ENCODE measurements around the gene PRPF4.
A peak's percentile ranks its signal among the peaks of the same experiment; 100 is the strongest.
"Not testable (repeated sequence)": the region's sequence is repeated elsewhere in the genome, so short reads cannot be mapped to it uniquely, and the experiment has no call there.

Gene PRPF4

DNA sequence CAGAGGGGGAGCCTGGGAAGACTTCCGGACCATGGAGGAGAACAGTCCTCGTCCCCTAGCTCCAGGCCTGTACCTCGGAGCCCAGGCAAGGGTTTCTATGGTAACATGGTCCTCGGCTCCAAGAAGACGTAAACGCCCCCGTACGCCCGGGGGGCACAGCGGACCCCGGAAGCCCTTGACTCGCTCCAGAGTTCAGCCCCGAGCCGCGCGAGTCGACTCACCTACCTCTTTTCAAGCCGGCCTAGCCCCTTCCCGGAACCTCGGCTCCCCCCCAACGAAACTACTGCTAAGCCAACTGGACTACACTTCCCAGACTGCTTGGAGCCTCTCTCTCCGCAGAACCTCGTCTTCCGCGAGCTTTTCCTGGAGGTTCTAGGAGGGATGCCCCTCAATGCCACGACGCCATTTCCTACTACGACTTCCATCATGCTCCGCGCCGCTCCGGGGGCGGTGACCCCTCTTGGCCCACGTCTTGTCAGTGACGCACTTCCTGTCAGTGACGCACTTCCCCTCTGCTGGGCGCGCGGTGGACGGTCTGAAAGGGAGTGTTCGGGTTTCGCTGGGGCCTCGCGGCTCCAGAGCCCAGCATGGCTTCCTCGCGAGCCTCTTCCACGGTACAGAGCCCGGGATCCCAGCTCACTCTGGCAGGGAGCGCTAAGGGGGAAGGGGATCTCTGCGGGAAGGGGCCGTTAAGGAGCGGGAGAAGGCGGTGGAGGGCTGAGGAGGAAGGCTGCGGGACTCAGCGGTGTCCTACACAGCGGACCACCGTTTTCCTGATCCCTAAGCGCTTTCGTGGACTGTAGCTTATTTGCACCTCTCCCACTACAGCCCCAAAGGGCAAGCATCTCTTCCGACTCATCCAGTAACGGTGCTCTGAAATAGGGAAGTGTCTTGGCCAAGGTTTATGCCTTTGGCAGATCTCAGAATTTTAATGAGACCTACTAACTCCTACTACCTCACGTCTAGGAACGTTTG lies at the start of gene PRPF4, which contains the start of gene CDC26:
Gene PRPF4 (plus strand): TSS at position 502 of the 975 bp plus-strand sequence. CDS start 86 bp downstream, at position 588.
Gene CDC26 (minus strand): TSS at position 416 of the 975 bp plus-strand sequence. CDS start 3,065 bp downstream, outside the sequence.
- peak; percentile 99 for DNase-seq (ENCODE audit: low read depth)

DNA sequence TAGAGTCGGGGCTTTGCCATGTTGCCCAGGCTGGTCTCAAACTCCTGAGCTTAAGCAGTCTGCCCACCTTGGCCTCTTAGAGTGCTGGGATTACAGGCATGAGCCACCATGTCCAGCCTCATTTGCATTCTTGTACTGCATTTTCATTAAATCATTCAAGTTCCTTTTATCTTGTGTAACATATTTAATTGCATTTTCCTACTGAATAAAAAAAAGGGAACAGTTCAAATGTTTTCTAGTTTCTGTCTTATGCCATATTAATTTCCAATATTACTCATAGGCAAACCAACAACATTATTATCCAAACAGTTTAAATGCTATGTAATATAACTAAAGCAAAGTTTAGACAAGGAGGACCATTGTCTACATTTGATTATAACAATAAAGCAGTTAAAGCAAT lies 48.0 kb upstream of the PRPF4 start:
- DNase-seq (ENCODE audit: low read depth): no peak

DNA sequence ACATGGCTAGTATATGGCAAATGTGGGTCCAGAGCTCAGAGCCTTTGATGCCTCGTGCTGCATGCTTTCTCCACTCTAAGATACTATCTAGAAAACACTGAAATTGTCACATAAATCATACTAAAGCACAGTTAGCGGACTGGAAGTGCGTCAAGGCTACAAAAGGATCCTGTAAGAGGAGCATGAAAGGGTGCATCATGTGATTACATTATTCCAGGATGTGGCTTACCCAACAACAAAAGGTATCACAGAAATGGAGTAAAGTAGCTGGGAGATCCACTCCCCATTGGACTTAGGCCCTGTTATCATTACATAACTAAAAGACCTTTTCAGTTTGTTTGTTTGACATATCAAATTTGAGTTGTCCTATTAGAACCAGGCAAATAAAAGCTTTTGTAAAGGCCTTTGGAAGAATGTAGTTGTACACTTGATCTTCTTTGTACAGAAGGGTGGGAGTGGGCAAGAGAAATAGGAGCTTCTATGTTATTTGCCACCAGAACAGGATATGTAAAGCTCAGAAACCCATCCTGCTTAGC lies 47.3 kb upstream of the PRPF4 start:
- DNase-seq (ENCODE audit: low read depth): no peak

DNA sequence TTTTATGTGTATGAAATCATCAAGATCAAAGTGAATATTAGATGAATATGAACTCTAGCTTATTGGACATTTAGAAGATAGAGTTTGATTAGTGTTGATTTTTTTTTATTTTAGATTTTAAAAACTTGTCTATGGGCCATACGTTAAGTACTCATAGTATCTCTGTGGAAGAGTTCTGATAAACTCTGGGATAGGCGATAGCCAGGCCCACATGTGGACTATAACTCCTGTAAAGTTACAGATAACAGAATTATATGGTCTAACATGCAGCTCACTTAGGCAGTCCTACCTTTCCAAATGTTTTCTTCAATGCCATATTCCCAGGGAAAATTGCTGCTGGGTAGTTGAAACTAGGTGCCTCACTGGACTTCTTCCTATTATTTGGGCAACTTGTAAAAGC lies 43.8 kb upstream of the PRPF4 start:
- no peak for DNase-seq (ENCODE audit: low read depth)

DNA sequence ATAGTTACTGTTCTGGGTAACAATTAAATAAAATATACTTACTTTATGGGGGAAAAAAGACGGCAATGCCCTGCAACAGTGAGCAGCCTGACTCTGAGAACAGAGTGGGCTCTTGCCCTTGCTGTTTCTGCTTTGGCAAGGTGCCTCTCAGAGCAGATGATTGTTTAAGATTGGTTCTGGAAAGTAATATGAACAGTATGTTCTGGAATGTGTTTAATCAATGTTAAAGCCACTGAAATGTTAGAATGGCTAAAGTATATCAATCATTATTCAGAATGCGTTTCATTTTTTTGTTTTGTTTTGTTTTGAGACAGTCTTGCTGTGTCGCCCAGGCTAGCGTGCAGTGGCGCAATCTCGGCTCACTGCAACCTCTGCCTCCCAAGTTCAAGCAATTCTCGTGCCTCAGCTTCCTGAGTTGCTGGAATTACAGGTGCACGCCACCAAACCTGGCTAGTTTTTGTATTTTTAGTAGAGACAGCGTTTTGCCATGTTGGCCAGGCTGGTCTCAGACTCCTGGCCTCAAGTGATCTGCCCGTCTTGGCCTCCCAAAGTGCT lies 39.7 kb upstream of the PRPF4 start:
- peak; percentile 31 for DNase-seq (ENCODE audit: low read depth)

DNA sequence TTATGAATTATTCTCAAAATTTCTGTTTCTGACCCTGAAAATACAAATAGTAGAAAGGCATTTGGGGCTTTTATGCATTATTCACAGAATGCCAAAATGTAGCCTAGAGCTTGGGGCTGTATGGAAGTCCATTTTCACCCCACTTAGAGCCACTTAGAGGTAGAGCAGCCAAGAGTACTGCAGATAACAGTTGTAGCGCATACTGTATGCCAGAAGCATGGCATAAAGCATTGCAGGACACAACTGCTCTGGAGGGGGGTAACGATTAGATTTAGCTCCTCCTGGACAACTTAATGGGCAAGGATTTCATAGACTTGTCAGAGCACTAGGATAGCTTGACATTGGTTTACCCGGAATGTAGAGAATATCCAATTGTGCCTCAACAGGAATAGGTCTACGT lies 38.4 kb upstream of the PRPF4 start:
- DNase-seq (ENCODE audit: low read depth): no peak

DNA sequence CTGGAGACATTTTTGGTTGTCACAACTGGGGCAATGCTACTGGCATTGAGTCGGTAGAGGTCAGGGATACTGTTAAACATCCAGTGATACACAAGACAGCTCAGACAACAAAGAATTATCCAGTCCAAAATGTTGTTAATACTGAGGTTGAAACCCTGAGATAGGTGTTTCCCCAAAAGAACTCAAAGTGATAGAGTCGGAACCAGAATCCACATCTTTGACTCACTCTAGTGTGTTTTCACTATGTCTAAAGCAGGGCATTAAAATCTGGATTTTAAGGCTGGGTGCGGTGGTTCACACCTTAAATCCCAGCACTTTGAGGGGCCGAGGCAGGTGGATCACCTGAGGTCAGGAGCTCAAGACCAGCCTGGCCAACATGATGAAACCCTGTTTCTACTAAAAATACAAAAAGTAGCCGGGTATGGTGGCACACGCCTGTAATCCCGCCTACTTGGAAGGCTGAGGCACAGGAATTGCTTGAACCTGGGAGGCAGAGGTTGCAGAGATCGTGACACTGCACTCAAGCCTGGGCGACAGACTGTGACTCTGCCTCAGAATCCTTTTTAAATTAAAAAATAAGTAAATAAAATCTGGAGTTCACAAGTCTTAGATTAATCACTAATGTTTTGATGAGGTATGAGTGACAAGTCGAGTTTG lies 37.1 kb upstream of the PRPF4 start:
- DNase-seq (ENCODE audit: low read depth): no peak

DNA sequence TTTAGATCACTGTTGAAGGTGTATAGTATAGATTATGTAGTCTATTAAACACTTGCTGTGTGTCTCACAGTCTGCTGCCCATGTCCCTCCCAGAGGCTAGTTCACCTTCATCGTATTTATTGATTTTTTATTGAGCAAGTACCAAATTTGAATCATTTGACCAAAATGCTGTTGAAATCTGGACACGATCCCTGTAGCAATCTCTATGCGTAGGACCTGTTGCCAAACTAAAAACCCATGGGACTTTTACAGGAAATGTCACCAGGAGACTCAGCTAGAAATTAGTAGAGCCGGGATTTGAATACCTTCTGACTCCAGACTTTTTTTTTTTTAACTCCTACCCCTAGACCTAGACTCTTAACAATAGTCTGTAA lies 36.6 kb upstream of the PRPF4 start:
- DNase-seq (ENCODE audit: low read depth): no peak

DNA sequence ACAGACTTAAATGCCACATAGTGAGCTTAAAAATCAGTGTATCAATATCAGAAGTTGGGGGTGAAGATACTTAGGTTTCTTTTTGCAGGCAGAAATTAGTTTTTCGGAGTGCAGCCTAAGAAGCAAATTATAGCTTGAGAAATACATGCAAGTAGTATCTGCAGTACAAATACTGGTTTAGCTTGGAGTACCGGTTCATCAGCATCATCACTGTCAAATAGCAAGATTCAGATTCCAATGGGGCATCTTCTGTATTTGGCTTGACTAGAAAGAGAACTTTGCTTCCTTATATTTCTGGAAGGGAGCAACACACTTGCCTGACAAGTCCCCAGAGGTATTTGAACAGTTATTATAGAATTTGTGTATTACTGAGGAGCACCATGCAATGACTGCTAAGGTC lies 34.3 kb upstream of the PRPF4 start:
- no peak for DNase-seq (ENCODE audit: low read depth)

DNA sequence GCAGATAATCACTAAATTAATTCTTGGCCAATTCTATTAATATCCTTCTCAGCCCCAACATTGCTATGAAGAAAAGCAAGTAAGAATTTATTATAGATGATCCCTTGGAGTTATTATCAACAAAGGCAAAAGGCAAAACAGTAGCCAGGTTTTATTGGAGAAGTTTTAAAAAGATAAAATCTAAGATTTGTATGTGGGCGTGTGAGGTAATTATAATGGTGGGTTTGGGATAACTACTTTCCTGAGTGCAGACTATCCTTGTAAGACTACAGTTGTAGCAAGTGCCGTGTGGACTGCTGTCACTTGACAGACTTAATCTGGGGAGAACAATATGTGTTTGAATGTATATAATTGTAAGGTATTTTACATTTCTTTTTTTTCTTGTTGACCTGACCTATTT lies 30.9 kb upstream of the PRPF4 start:
- no peak for DNase-seq (ENCODE audit: low read depth)

DNA sequence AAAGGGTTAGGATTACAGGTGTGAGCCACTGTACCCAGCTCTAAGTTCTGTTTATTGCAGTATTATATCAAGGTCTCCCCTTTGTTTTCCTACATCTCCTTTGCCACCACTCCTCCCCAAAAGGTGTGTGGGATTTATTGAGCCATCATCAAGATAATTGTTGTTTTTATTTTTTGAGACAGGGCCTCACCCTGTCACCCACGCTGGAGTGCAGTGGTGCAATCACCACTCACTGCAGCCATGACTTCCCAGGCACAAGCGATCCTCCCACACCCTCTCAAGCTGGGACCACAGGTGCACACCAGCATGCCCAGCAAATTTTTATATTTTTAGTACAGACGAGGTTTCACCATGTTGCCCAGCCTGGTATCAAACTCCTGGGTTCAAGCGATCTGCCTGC lies 29.6 kb upstream of the PRPF4 start:
- no peak for DNase-seq (ENCODE audit: low read depth)

DNA sequence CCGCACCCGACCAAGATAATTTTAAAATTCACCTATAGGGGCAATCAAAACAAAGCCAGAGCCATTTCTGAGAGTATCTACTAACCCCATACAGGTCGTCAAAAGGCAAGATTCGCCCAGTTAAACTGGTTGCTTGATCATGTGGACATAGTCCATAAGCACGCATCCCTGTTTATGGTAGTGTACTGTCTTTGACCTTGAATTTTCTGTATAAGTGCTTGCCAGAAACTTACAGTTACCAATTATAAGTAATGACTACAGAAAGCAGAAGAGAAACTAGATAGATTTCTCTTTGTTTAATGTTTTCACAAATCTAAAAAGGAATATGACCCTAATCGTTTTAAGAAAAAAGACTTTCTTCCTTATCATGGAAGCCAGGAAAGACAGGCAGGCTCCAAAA lies 28.5 kb upstream of the PRPF4 start:
- DNase-seq (ENCODE audit: low read depth): no peak

DNA sequence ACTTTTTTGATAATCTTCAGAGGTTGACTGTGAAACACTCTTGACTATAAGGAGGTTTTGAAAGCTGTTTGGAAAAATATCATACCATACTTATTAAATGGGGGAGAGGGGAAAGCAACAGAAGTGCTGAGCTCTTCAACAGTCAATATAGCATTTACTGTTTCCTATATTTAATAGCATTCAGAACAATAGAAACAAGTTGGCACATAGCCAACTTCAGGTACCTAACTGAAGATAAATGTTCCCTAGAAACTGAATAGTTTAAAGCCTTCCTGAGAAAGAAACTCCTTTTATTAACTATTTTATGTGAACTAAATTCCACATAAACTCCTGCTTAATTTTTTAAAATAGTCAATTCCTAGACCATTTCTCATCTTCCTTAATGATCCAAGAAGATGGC lies 27.8 kb upstream of the PRPF4 start:
- DNase-seq (ENCODE audit: low read depth): no peak

DNA sequence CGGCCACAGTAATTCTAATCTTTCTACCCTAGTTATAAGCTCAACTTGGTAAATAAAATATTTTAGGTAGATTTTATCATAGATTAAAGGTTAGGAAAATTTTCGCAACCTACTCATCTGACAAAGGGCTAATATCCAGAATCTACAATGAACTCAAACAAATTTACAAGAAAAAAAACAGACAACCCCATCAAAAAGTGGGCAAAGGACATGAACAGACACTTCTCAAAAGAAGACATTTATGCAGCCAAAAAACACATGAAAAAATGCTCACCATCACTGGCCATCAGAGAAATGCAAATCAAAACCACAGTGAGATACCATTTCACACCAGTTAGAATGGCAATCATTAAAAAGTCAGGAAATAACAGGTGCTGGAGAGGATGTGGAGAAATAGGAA lies 25.8 kb upstream of the PRPF4 start:
- DNase-seq (ENCODE audit: low read depth): not testable (repeated sequence)

DNA sequence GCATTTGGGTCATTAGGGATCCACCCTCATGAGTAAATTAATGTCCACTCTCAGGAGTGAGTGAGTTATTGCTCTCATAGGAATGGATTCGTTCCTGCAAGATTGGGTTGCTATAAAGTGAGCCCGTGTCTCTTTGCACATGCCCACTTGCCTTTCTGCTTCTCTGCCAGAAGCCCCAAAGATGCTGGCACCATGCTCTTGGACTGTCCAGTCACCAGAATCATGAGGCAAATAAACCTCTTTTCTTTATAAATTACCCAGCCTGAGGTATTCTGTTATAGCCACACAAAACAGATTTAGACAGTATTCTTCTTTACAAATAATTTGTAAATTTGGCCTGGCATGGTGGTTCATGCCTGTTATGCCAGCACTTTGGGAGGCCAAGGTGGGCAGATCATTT lies 24.7 kb upstream of the PRPF4 start:
- DNase-seq (ENCODE audit: low read depth): no peak

DNA sequence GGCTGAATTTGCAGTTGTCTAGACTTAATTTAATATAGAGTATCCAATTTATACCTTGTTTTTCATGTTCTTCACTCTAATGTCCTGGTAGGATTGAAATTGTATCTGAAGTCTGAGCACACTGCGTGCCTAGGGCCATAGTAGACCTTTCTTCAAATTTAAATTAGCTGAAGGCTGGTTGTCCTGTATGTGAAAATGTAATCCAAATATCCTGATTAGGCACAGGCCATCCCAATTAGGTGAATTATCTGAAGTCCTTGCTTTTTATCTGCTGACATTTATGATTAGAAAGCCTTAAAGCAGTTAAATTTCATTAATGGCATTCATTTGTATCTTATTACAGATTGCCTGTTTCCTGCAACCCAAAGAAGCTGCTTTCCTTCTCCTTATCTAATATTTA lies 20.5 kb upstream of the PRPF4 start:
- no peak for DNase-seq (ENCODE audit: low read depth)

DNA sequence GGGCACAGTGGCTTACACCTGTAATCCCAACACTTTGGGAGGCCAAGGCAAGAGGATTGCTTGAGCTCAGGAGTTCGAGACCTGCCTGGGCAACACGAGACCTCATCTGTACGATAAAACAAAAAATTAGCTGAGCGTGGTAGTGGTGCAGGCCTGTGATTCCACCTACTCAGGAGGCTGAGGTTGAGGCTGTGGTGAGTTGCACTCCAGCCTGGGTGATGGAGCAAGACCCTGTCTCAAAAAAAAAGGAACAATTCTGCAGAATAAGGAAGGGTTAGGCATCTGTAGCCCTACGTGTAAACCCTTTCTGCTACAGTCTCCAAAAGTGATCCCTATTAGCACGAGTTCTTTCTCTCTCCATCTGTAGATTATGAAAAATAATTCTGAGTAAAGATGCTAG lies 20.0 kb upstream of the PRPF4 start:
- no peak for DNase-seq (ENCODE audit: low read depth)

DNA sequence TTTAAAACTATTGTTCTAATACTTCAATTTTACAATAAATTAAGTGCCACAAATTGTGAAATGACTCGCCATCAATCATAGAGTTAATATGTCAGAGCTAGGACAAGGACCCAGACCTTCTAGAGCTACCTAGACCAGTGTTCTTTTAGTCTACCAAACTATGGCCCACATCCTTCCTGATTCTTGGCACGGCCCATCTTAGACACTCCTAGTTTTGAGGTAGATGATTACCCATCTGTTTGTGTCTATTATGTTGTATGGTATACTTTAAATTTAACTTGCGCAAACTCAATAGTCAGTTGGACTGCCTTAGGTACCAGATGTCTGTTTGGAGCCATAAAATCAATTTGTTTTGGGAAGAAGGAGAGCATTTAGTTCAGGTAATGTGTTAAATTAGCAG lies 17.6 kb upstream of the PRPF4 start:
- no peak for DNase-seq (ENCODE audit: low read depth)

DNA sequence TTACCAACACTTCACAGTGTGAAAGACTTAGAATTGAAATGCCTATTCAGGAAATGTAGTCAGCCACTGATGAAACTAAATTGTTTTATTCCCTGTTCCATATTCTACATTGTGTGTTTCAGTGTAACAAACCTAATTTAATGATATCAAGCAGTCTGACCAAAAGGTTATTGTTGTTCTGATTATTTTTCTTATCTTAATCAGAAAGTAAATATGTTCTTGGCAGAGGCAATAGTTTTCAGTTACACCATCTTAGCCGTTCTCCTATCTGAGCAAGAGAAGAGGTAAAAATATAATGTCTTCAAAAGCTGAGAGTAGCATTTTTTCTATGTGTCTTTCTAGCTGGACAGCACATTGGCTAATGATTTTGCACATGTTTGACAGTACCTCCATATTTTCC lies 17.2 kb upstream of the PRPF4 start:
- no peak for DNase-seq (ENCODE audit: low read depth)

DNA sequence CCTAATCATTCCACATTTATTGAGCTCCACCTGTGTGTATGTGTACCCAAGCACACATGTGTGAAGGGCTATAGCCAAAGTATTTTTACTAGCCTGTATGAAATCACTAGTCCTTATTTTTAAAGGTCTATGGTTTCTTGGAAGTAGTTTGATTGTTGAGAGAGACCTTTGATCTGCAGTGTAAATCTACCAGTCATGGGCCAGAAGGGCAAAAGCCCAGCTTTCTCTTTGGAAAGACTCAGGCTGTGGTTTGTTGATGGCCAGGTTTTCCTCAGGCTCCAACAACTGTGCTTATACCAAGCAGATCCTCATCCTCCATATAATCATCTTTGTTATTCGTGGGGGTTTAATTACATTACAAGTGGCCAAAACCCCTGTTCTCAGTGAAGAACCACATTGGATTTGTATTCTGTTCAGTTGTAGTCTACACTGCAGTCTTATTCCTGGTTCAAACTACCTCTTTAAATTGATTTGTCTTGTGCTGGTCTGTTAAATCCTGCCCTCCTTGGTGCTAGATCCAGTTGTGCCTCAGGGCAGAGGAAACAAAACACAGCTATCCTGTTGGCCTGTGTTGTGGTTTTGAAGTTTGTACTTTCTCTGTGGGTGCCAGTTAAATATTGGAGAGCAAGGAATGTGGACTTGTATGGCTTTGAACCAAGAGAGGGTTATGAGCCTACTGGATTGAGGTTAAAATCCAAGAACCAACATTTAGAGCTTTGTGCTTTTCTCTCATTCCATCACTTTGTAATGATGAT lies 13.4 kb upstream of the PRPF4 start:
- DNase-seq (ENCODE audit: low read depth): no peak

DNA sequence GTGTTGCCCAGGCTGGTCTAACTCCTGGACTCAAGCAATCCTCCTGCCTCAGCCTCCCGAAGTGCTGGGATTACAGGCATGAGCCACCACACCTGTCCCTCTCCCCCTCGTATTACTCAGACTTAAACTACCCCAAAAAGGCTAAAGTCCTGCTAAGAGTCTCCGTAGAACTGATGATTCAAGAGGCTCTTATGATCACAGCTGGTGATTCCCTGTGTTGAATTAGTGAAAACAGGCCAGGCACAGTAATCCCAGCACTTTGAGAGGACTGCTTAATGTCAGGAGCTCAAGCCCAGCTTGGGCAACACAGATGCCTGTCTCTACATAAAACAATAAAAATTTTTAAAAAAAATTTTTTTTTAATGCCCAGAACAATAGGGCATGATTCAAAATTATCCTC lies 9.3 kb upstream of the PRPF4 start:
- DNase-seq (ENCODE audit: low read depth): peak; percentile 6

Data from iris pigment epithelial cell (primary cell).